Endothelial cell of umbilical vein (primary cell): ENCODE results near the gene ULK4. TPM values are rescaled to one million over a fixed set of nuclear protein-coding genes. Genes with fewer than 3 reads are reported as not detected.

Experiments
- BruUV-seq: library from RNA; stranded (reverse); fragments of 400-500 nt; replicated peaks from 2 replicates; lab custom pipeline; 2021; lab: Mats Ljungman, UMichigan
- CTCF ChIA-PET: fragments of 300-600, 350-600 bp; sonication (Branson Sonifier 250); formaldehyde crosslinking; loops from one replicate; lab custom pipeline; 2021; ENCODE audit warnings: antibody characterized with exemption, inconsistent platforms; lab: Charles Lee
- POLR2A ChIA-PET: fragments of 300-600, 350-600 bp; sonication (Branson Sonifier 250); formaldehyde crosslinking; loops from one replicate; lab custom pipeline; 2021; ENCODE audit warnings: antibody characterized with exemption, inconsistent platforms; lab: Charles Lee
- DNase-seq: peaks from one replicate; pipeline ENCODE4 v3.0.0-alpha.2; 2011; ENCODE audit warnings: low read depth, low spot score
- FAIRE-seq: peaks from 2 replicates; lab custom pipeline; 2011; peaks lifted over from hg19 to GRCh38; lab: Jason Lieb, UNC
- H2AFZ ChIP-seq: 2 replicates; pipeline ENCODE4 v1.6.0; 2012; ENCODE audit warnings: low read depth, low read length, control low read depth, inconsistent platforms
- H3K27ac ChIP-seq: 2 replicates; pipeline ENCODE4 v1.5.1; 2011; ENCODE audit warnings: low read depth, mild to moderate bottlenecking, control low read depth, low read length, moderate library complexity; ENCODE audit not compliant: insufficient read depth
- H3K27me3 ChIP-seq, 2 experiments: 2 replicates each; pipeline versions ENCODE4 v1.6.0 to v1.6.1; 2011; ENCODE audit warnings: low read length in 2 of 2, mixed read lengths in 1 of 2; ENCODE audit not compliant: control insufficient read depth in 2 of 2, insufficient read depth in 2 of 2
- H3K36me3 ChIP-seq, 2 experiments: 2 replicates in 1 of 2; 3 replicates in 1 of 2; pipeline ENCODE4 v1.5.1; 2011; ENCODE audit warnings: low read length in 2 of 2, mild to moderate bottlenecking in 1 of 2, moderate library complexity in 1 of 2; ENCODE audit not compliant: control insufficient read depth in 2 of 2, insufficient read depth in 2 of 2; ENCODE audit errors: extremely low read depth in 1 of 2
- H3K4me1 ChIP-seq: 3 replicates; pipeline ENCODE4 v1.5.1; 2011; ENCODE audit warnings: mild to moderate bottlenecking, low read length; ENCODE audit not compliant: control insufficient read depth, insufficient read depth; ENCODE audit errors: extremely low read depth
- H3K4me2 ChIP-seq: 2 replicates; pipeline ENCODE4 v1.6.1; 2011; ENCODE audit warnings: low read length, control low read depth, mixed read lengths; ENCODE audit not compliant: insufficient read depth
- H3K4me3 ChIP-seq, 3 experiments: fragments of 200-600 bp in 1 of 3; sonication (generic), shearing (Covaris generic) in 1 of 3; replicated peaks in 1 of 3; 2 replicates each; pipeline ENCODE4 v1.5.1; 2011 to 2016; ENCODE audit warnings: control low read depth in 3 of 3, low read length in 3 of 3, mild to moderate bottlenecking in 2 of 3, inconsistent platforms in 1 of 3, low read depth in 1 of 3, moderate library complexity in 1 of 3; ENCODE audit not compliant: insufficient read depth in 1 of 3
- H3K79me2 ChIP-seq: 2 replicates; pipeline ENCODE4 v1.6.0; 2012; ENCODE audit warnings: low read length, inconsistent platforms; ENCODE audit not compliant: control insufficient read depth, insufficient read depth
- H3K9ac ChIP-seq: replicated peaks from 2 replicates; pipeline ENCODE3; 2011; ENCODE audit warnings: low read length, control low read depth; ENCODE audit not compliant: insufficient read depth; ENCODE audit errors: extremely low read depth
- H3K9me1 ChIP-seq: replicated peaks from 3 replicates; pipeline ENCODE4 v1.6.0; 2011; ENCODE audit warnings: mild to moderate bottlenecking, low read length; ENCODE audit not compliant: control insufficient read depth, insufficient read depth; ENCODE audit errors: extremely low read depth
- H3K9me3 ChIP-seq: replicated peaks from 2 replicates; pipeline ENCODE4 v1.5.1; 2012; ENCODE audit warnings: low read length, inconsistent platforms; ENCODE audit not compliant: control insufficient read depth, insufficient read depth
- H4K20me1 ChIP-seq: replicated peaks from 2 replicates; pipeline ENCODE3; 2011; ENCODE audit warnings: mild to moderate bottlenecking, low read length; ENCODE audit not compliant: control insufficient read depth, insufficient read depth; ENCODE audit errors: extremely low read depth
- CTCF ChIP-seq, 2 donors: IDR thresholded peaks; 1 replicate in 1 of 2; 2 replicates in 1 of 2; pipeline ENCODE4 v1.5.1; 2011; ENCODE audit warnings: low read length in 2 of 2, mild to moderate bottlenecking in 2 of 2, moderate library complexity in 2 of 2, control low read depth in 1 of 2, inconsistent platforms in 1 of 2, low read depth in 1 of 2; ENCODE audit not compliant: insufficient read depth in 1 of 2; ENCODE audit errors: extremely low read depth in 1 of 2
- EZH2 ChIP-seq: IDR thresholded peaks from 2 replicates; pipeline ENCODE4 v1.6.1; 2012; ENCODE audit warnings: borderline replicate concordance, low read depth, mild to moderate bottlenecking, moderate library complexity, low read length, inconsistent platforms; ENCODE audit not compliant: severe bottlenecking
- FOS ChIP-seq: IDR thresholded peaks from 2 replicates; pipeline ENCODE4 v1.6.1; 2011; ENCODE audit warnings: mild to moderate bottlenecking, low read length, moderate library complexity, borderline replicate concordance; ENCODE audit not compliant: insufficient read depth
- GATA2 ChIP-seq: IDR thresholded peaks from 2 replicates; pipeline ENCODE4 v1.7.0; 2011; ENCODE audit warnings: low read depth, mild to moderate bottlenecking, moderate library complexity, mixed read lengths, low read length; ENCODE audit not compliant: insufficient read length, insufficient read depth
- JUN ChIP-seq: IDR thresholded peaks from 2 replicates; pipeline ENCODE4 v1.6.1; 2011; ENCODE audit warnings: borderline replicate concordance, low read depth; ENCODE audit not compliant: insufficient read length, insufficient read depth
- MAX ChIP-seq: IDR thresholded peaks from 2 replicates; pipeline ENCODE4 v1.6.1; 2011; ENCODE audit not compliant: insufficient read depth, insufficient read length
- MYC ChIP-seq: IDR thresholded peaks from one replicate; pipeline ENCODE4 v1.6.1; 2011; ENCODE audit warnings: mild to moderate bottlenecking, low read depth, low read length
- POLR2A ChIP-seq: IDR thresholded peaks from 2 replicates; pipeline ENCODE4 v1.6.1; 2012; ENCODE audit warnings: low read depth, mild to moderate bottlenecking, control low read depth, low read length
- POLR2AphosphoS5 ChIP-seq: IDR thresholded peaks from 2 replicates; pipeline ENCODE4 v1.6.1; 2012; ENCODE audit warnings: low read depth, mild to moderate bottlenecking, control low read depth, low read length, moderate library complexity; ENCODE audit not compliant: insufficient read depth
- dilution Hi-C: fragments of 300-500 bp; cut with MboI; formaldehyde crosslinking; loops from one replicate; pipeline ENCODE4 v1.15.0; 2019; ENCODE audit warnings: low sequenced_read_pairs; ENCODE audit not compliant: extremely low pct_ligation_motif_present
- intact Hi-C: fragments of 100-400 bp; cut with micrococcal nuclease; formaldehyde crosslinking; loops from one replicate; pipeline ENCODE4 v1.10.0; 2022
- polyA plus RNA-seq, 4 experiments: library from polyadenylated mRNA; depleted of rRNA in 3 of 4; stranded (reverse) in 3 of 4; unstranded in 1 of 4; fragments of >200 nt; gene quantifications; 2 replicates each; pipeline versions ENCODE4 v1.2.1 to v1.2.3, GENCODE V29; 2011 to 2012; ENCODE audit warnings: missing spikeins in 1 of 4
- total RNA-seq: library from RNA; stranded (reverse); gene quantifications from 2 replicates; pipeline ENCODE4 v1.2.3, GENCODE V29; 2021

The ULK4 gene
- total and polyA plus RNA-seq, 2 donors (not counting 3 experiments of a cell fraction or from before 2014, with no cell fraction given): 3.3 to 16.0 TPM

- Histone ChIP-seq H3K9me3 (no peaks in the 10 kb centered on the region), H2AFZ (no peak overlapping the region), H3K9me1 (no peaks in the 10 kb centered on the region), H3K9ac (no peak overlapping the region), H3K79me2 (no peaks in the 10 kb centered on the region), H3K27ac (no peak overlapping the region), H4K20me1 (no peaks in the 10 kb centered on the region), H3K27me3 (no peaks in the 10 kb centered on the region), H3K4me2 (no peak overlapping the region), H3K36me3 (no peaks in the 10 kb centered on the region), H3K4me3 (no peak overlapping the region), H3K4me1 (no peaks in the 10 kb centered on the region)
- dilution Hi-C loops: no loop called here
- no TSS peak for BruUV-seq
- intact Hi-C loops: no loop called here
- CTCF ChIA-PET: no interaction called here
- no peak for FAIRE-seq
- POLR2A ChIA-PET: no interaction called here
- DNase-seq: no peak
- no peak for TF ChIP-seq GATA2
- no peak for TF ChIP-seq POLR2AphosphoS5
- TF ChIP-seq POLR2A: no peak
- TF ChIP-seq CTCF (IDR thresholded peaks at IDR 0.05; ENCODE audit: extremely low read depth in 1 of 2, insufficient read depth in 1 of 2, low read depth in 1 of 2, low read length in 2 of 2): no peak
- TF ChIP-seq MYC: no peak
- no peak for TF ChIP-seq FOS
- TF ChIP-seq MAX: no peak
- no peak for TF ChIP-seq JUN
- TF ChIP-seq EZH2: no peak
These were observed 381.5 kb downstream of the ULK4 start for GRCh38 chr3:41580274-41580959.
